DOHH2 (cell line): ENCODE measurements around the gene NEK11.
"Not testable (repeated sequence)": the region's sequence is repeated elsewhere in the genome, so short reads cannot be mapped to it uniquely, and the experiment has no call there.

ENCODE experiments used
- H3F3A ChIP-seq: fragments of 200-600 bp; sonication (generic), shearing (Covaris generic); 2 replicates; pipeline ENCODE4 v1.6.0; 2016; ENCODE audit warnings: antibody characterized with exemption, mild to moderate bottlenecking; ENCODE audit not compliant: control insufficient read depth, insufficient read depth
- H3K27ac ChIP-seq: fragments of 200-600 bp; sonication (generic); 2 replicates; pipeline ENCODE4 v1.5.1; 2014; ENCODE audit warnings: low read depth, mild to moderate bottlenecking, low read length, moderate library complexity
- H3K27me3 ChIP-seq: fragments of 200-600 bp; sonication (generic); 2 replicates; pipeline ENCODE4 v1.6.1; 2014; ENCODE audit warnings: mild to moderate bottlenecking, low read length, mixed read lengths; ENCODE audit not compliant: control insufficient read depth
- H3K36me3 ChIP-seq: fragments of 200-600 bp; sonication (generic); 2 replicates; pipeline ENCODE4 v1.6.1; 2014; ENCODE audit warnings: mild to moderate bottlenecking, low read length, moderate library complexity, mixed read lengths; ENCODE audit not compliant: control insufficient read depth
- H3K4me1 ChIP-seq: fragments of 200-600 bp; sonication (generic); 2 replicates; pipeline ENCODE4 v1.6.1; 2014; ENCODE audit warnings: mild to moderate bottlenecking, low read length, mixed read lengths; ENCODE audit not compliant: control insufficient read depth
- H3K4me2 ChIP-seq: fragments of 200-600 bp; sonication (generic); 2 replicates; pipeline ENCODE4 v1.6.0; 2014; ENCODE audit warnings: mild to moderate bottlenecking, low read length, moderate library complexity
- H3K4me3 ChIP-seq: fragments of 200-600 bp; sonication (generic); 2 replicates; pipeline ENCODE4 v1.5.1; 2014; ENCODE audit warnings: mild to moderate bottlenecking, low read length, mixed read lengths
- H3K79me2 ChIP-seq: fragments of 200-600 bp; sonication (generic); 2 replicates; pipeline ENCODE4 v1.6.1; 2014; ENCODE audit warnings: mild to moderate bottlenecking, low read length, mixed read lengths; ENCODE audit not compliant: control insufficient read depth
- H3K9me2 ChIP-seq: fragments of 200-600 bp; sonication (generic); replicated peaks from 2 replicates; pipeline ENCODE4 v1.6.1; 2014; ENCODE audit warnings: mild to moderate bottlenecking, low read length, mixed read lengths; ENCODE audit not compliant: control insufficient read depth
- H3K9me3 ChIP-seq: fragments of 200-600 bp; sonication (generic); 2 replicates; pipeline ENCODE4 v1.6.1; 2014; ENCODE audit warnings: antibody characterized with exemption, low read length, mixed read lengths; ENCODE audit not compliant: control insufficient read depth, insufficient read depth
- H4K20me1 ChIP-seq: fragments of 200-600 bp; sonication (generic); 2 replicates; pipeline ENCODE4 v1.6.0; 2014; ENCODE audit warnings: low read depth, mild to moderate bottlenecking, antibody characterized with exemption, low read length, moderate library complexity; ENCODE audit not compliant: control insufficient read depth, insufficient read depth
- CTCF ChIP-seq: fragments of 200-600 bp; sonication (generic); IDR thresholded peaks from one replicate; pipeline ENCODE4 v1.5.1; 2014; ENCODE audit warnings: antibody characterized with exemption, mild to moderate bottlenecking, low read depth, low read length; ENCODE audit not compliant: poor library complexity, severe bottlenecking
- EZH2phosphoT487 ChIP-seq: fragments of 200-600 bp; sonication (generic); IDR thresholded peaks from 2 replicates; pipeline ENCODE4 v1.6.1; 2017; ENCODE audit warnings: borderline replicate concordance, mild to moderate bottlenecking, antibody characterized with exemption, low read length, moderate library complexity, mixed read lengths

Gene NEK11

GRCh38 chr3:131371688-131372066 lies 345.0 kb downstream of the NEK11 start:
- Histone ChIP-seq H3K27me3 (no peaks in the 10 kb centered on the region), H3K9me3 (no peaks in the 10 kb centered on the region), H3K9me2 (no peaks in the 10 kb centered on the region), H4K20me1 (no peaks in the 10 kb centered on the region), H3K36me3 (no peaks in the 10 kb centered on the region), H3K79me2 (no peaks in the 10 kb centered on the region), H3K27ac (no peak overlapping the region), H3F3A (no peaks in the 10 kb centered on the region), H3K4me3 (no peak overlapping the region), H3K4me2 (no peak overlapping the region), H3K4me1 (no peaks in the 10 kb centered on the region)
- TF ChIP-seq EZH2phosphoT487 = no peak
- TF ChIP-seq CTCF = no peak

GRCh38 chr3:131374741-131375140 lies 348.1 kb downstream of the NEK11 start:
- no peaks in the 10 kb centered on the region for H3K27me3 ChIP-seq
- no peaks in the 10 kb centered on the region for H3K9me3 ChIP-seq
- H4K20me1 ChIP-seq = no peaks in the 10 kb centered on the region
- H3F3A ChIP-seq = no peaks in the 10 kb centered on the region
- no peaks in the 10 kb centered on the region for H3K79me2 ChIP-seq
- no peaks in the 10 kb centered on the region for H3K9me2 ChIP-seq
- no peak overlapping the region for H3K27ac ChIP-seq
- TF ChIP-seq CTCF = no peak
- no peak for TF ChIP-seq EZH2phosphoT487
- H3K4me2 ChIP-seq = no peak overlapping the region
- no peaks in the 10 kb centered on the region for H3K36me3 ChIP-seq
- H3K4me1 ChIP-seq = no peaks in the 10 kb centered on the region
- no peak overlapping the region for H3K4me3 ChIP-seq

- H4K20me1 ChIP-seq, H3K27ac ChIP-seq, H3F3A ChIP-seq: not testable (repeated sequence)
Measured at GRCh38 chr3:131380821-131381444, 354.3 kb downstream of the NEK11 start.

GRCh38 chr3:131381445-131382291 lies 355.0 kb downstream of the NEK11 start, which contains the start of gene NUDT16:
Gene NUDT16, plus strand, starts transcription at chr3:131381774. Its CDS starts 31 bp downstream, at chr3:131381805.
- TF ChIP-seq CTCF (no peak), EZH2phosphoT487 (no peak)
- Histone ChIP-seq H3K4me1 (no peaks in the 10 kb centered on the region), H3K79me2 (no peaks in the 10 kb centered on the region), H3F3A (no peaks in the 10 kb centered on the region), H3K9me3 (no peaks in the 10 kb centered on the region), H4K20me1 (no peaks in the 10 kb centered on the region), H3K4me3 (peak within 1 kb of the TSS; percentile 62), H3K9me2 (no peaks in the 10 kb centered on the region), H3K36me3 (no peaks in the 10 kb centered on the region), H3K27me3 (peaks cover 9% of the 10 kb centered on the region; the same call in 1 of the 2 replicates), H3K4me2 (peak within 1 kb of the TSS; percentile 50), H3K27ac (no peak within 1 kb of the TSS)

More at GRCh38 chr3:131380821-131381444, 354.3 kb downstream of the NEK11 start:
- H3K27me3 ChIP-seq, H3K4me1 ChIP-seq, H3K9me3 ChIP-seq, H3K9me2 ChIP-seq, H3K79me2 ChIP-seq, H3K36me3 ChIP-seq: not testable (repeated sequence)
- Histone ChIP-seq H3K4me2 (peak overlapping the region; percentile 50), H3K4me3 (peak overlapping the region; percentile 62)
